HG02571 (cell line): ENCODE measurements around the gene SLC22A12.

ENCODE experiments used
- ATAC-seq: cut with Tn5 transposase; IDR thresholded peaks from one replicate; pipeline ENCODE4 v1.9.1; 2021; ENCODE audit warnings: mild to moderate bottlenecking, moderate library complexity; ENCODE audit not compliant: unreplicated experiment

SLC22A12 gene

DNA sequence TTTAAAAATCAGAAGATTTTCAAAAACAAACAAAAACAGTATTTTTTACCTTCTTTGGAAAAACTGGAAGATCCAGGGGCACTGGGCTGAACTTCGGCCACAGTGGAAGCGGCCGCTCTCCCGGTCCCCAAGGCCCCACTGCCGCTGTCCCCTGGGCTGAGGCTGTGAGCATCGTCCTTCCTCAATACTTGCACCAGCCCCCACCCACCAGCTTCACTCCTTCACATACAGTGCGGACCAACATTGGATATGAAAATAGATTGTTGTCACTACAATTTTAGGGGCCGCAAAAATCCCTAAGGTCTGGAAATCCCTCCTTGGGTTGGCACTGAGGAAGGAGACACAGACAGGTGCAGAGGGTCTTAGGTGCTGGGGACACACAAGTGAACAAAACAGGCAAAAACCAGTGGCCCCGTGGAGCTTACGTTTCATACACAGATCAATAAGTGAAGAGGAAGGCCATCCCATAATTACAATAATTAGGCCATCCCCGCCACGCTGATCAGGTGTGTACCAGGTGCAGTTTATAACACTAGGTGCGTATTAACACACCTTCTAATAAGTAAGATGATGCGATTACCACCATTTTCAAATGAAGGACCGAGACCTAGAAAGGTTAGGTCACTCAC lies 28.2 kb upstream of the SLC22A12 start:
- no peak for ATAC-seq

DNA sequence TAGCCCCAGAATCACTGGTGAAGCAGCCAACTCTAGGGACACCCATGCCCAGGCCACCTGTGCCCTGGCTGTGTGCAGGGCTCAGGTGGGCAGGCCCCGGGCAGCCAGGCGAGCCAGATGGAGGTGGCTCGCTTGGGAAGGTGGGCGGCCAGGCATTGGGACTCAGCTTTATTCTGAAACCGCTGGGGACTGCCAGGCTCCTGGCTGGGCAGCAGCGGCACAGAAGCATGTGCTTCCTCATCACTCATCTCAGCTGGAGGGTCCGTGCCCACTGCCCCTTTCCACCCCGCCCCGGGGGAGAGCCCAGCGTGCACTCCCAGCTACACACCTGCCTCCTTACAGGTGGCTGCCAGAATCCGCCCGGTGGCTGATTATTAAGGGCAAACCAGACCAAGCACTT lies 27.1 kb upstream of the SLC22A12 start:
- ATAC-seq: no peak

DNA sequence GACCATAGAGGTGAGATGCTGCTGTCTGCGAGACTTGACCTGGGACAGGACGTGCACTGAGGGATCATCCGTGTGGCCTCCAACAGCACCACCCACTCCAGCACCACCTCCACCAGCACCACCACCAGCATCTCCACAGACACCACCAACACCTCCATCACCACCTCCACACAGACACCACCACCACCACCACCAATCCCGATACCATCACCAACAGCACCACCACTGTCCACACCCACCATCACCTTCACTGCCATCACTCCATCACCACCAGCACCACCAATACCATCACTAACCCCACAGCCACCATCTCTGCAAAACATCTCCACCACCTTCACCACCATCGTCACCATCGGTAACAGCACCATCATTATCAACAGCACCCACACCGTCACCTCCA lies 26.6 kb upstream of the SLC22A12 start:
- ATAC-seq: no peak

DNA sequence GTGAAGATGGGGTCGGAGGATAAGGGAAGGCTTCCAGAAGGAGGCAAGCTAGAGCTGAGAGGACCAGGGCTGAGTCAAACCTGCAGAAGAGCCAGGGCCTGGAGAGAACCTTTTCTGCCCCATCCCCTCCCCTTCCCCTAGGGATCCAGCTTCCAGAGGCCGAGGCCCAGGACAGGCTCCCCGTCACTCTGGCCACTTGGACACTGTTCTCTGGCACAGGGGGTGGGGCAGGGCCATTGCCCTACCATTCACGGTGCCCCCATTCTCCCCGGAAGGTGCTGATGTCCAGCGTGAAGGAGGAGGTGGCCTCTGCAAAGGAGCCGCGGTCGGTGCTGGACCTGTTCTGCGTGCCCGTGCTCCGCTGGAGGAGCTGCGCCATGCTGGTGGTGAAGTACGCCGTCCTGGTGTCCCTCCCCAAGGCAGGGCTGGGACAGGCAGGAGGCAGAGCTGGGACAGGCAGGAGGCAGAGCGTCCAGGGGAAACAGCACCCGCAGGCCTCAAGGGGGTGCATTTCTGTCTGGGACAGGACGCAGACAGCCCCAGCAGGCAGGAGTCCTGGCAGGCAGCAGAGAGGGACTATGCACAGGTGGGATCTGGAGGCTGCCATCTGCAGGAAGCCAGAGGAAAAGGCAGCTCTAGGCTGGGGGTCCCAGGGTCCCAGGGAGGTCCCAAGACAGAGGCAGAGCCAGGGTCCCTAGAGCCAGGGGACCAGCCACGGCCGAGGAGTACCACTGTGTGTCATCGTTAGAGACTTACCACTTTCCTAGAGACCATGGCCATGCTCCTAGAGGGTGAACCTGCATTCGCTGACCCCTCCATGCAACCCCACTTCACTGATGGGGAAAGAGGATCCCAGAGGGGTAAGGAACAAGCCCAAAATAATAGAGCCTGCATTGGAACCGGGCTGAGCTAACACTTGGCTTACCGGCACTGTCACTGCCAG lies 25.8 kb upstream of the SLC22A12 start:
- no peak for ATAC-seq

DNA sequence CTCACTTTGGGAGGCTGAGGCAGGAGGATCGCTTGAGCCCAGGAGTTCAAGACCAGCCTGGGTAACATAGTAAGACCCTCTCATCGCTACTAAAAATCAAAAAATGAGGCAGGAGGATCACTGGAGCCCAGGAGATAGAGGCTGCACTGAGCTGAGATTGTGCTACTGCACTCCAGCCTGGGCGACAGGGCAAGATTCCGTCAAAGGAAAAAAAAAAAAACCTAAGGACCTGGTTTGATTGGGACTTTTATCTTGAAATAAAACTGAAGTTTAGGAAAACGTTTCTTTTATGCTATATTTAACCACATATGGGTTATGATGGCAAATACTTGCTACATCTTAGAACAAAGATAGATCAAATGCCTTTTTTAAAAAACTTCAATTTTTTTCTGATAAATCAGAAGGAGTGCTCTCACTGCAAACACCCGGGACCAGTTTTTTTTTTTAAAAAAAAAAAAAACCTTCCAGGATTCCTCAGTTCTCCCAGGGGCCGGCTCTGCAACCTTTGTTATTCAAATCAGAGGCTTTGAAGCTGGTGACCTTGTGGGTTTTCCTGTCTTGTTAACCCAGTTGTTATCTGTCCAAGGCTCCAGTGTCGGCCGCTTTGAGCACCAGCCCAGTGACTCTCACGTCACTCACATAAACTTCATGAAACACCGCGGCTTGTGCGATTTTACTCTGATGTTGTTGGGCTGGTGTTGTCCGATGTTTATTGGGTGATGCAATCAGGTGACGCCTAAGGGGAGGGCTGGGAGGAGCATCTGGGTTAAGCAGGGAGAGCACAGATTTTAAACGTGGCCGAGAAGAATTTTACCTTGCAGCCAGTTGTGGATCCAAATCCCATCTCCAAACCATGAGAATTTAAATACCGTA lies 24.7 kb upstream of the SLC22A12 start:
- no peak for ATAC-seq

DNA sequence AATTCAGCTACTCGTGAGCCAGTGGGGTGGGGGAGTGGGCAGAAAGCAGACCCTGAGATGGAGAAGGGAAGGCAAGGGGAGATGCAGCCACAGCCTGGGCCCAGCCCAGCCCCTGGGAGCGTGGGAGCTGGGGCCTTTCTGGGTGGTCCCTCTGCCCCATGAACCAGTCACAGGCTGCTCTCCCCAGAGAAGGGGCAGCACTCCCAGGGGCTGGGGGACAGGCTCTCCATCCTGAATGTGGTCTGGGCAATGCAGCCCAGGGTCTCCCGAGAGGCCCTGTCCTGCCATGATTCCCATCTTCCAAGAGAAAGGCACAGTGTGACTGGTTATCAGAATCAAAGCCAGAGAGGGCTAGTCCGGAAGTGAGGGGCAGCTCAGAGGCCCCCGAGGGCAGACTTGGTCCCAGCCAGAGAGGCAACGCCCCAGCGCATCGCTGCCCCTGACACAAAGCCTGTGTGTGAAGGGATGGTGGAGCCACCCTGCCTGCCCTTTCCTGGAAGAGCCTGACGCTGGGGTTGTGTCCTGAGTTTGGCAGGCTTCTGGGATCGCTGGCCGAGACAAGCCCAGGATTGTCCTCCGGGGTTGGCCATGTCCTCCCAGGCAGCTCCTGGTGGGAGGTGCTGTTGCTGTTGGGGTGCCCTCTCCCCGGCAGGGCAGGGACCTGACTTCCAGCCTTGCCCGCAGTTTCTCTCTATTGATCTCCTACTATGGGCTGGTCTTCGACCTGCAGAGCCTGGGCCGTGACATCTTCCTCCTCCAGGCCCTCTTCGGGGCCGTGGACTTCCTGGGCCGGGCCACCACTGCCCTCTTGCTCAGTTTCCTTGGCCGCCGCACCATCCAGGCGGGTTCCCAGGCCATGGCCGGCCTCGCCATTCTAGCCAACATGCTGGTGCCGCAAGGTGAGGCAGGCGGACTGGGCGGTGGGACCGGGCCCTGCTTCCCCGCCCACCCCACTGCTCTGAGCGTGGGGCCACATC lies 23.8 kb upstream of the SLC22A12 start:
- no peak for ATAC-seq

DNA sequence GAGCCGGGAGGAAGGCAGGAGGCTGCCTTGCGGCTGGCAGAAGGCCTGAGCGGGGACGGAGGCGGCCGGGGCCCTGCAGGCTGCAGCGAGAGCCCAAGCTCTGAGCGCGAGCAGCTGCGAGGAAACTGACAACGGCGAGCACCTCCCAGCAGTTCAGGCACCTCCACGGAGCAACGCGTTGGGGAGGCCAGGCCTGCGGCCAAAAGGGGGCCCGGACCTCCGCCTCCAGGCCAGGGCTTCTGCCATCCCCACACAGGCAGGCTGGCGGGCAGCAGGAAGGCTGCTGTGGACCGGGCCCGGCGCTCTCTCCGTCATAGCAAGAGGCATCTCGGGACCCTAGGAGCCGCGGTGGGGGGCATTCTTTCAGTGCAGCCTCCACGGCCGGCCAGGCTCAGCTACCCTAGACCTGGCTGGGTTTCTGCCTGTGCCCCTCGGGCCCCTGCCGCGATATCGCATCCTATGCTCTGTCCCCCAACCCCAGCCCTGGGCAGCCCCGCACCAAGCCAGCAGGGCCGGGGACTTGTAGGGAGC lies 22.9 kb upstream of the SLC22A12 start:
- no peak for ATAC-seq

DNA sequence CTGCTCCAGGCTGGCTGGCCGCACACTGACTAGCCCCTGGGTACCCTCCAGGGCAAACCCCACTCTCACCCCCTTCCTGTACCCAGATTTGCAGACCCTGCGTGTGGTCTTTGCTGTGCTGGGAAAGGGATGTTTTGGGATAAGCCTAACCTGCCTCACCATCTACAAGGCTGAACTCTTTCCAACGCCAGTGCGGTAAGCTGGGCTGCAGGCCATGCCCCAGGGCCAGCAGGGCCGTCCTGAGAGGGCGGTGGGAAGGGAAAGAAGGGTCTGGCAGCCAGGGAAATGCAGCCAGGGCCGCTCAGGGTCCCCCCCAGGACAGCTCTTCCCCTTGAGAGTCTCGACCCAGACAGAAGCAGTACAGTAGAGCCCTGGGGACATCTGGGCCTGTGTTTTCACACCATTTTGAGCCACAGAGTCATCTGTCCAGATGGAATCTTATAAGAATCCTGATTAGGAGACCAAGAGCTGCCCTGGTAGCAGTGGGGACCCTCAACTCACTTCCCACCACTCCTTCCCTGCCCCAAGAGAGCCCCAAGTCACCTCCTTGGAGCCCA lies 22.4 kb upstream of the SLC22A12 start:
- ATAC-seq: no peak

DNA sequence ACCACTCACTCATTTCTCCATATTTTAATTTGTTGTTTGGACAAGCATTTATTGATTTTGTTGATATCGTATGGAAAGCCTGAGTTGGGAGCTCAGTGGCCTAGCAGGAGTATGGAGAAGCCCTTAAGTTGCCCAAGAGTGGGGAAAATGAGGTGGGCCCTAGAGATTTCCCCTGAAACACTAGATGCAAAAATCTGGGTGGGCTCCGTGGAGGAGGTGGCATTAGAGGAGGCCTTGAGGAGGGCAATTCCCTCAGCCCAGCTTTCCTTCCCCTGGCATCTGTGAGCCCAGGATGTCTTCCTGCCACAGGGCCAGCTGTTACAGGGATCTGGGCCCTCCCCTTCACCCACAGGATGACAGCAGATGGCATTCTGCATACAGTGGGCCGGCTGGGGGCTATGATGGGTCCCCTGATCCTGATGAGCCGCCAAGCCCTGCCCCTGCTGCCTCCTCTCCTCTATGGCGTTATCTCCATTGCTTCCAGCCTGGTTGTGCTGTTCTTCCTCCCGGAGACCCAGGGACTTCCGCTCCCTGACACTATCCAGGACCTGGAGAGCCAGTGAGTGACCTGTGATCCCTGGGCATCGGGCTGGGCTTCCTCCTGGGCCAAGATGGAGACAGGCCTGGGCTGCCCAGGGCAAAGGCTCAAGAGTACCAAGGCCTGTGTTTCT lies 21.6 kb upstream of the SLC22A12 start:
- ATAC-seq: no peak

DNA sequence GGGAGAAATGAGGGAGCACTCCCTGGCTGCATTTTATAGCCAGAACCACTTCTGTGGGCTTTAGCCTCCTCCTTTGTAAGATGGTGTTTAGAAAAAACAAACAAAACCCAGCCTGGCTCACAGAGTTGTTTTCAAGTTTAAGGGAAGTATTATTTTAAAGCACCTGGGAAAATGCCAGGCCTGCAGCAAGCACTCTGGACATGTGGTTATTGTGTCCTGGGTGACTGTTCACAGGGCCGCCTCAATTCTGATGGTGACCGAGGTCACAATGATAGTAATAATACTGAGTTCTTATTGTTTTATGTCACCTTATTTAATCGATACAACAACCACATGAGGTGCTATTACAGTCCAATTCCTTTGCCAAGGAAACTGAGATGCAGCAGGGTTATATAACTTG lies 20.7 kb upstream of the SLC22A12 start:
- no peak for ATAC-seq

DNA sequence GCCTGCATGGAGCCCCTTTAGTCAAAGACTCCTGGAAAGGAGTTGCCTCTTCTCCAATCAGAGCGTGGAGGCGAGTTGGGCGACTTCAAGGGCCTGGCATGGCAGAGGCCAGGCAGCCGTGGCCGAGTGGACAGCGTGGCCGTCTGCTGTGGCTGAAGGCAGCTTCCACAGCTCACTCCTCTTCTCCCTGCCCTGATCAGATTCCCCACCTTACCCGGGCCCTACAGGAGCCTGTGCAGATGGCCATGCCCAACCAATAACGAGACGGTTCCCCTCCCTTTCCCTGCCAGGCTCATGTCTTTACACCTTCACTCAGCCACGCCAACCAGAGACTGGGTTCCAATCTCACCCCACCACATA lies 20.0 kb upstream of the SLC22A12 start:
- no peak for ATAC-seq

DNA sequence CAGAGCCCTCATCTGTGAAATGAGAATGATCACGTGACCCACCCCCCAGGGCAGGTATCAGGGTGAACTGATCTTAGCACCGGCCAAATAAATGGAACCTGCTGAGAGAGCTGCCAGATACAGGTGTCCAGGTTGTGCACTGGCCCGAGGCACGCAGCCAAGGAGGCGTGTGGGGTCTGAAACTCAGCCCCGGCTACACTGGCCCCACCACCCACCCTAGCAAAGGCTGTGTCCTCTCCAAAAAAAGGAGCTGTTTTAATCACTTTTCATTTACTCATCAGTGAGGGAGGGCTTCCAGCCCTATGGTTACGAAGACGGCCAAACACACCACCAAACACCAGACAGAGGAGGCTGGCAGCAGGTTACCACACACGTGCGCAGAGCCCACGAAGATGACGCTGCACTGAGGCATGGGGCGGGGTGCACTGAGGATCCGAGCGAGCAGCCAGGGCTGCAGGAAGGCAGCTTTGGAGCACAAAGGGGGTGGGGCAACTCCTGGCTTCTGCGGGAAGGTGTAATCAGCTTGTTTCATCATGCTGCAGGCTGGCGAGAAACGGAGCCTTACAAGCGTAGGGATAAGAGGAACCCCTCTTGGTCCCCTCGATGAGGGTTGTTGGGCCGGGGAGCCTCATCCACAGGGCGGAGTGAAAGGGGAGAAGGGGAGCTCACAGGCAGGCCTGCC lies 19.5 kb upstream of the SLC22A12 start:
- no peak for ATAC-seq

DNA sequence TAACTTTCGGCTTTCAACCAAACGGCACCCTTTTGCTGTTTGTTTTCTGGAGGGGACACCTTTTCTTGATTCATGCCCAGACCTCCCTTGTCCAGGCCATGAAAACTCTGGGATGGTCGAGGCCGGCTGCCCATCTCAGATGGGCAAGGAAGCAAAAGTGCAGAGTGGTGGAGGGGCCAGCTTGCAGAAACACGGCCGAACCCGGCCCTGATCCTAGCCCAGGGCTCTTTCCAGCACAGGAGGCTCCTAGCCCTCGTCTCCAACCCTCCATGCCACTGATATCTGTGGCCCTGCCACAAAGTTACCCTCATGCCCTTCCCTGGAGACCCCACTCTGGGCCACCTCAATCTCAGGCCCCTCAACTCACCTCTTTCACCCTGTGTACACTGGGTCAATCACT lies 18.9 kb upstream of the SLC22A12 start:
- ATAC-seq: no peak

DNA sequence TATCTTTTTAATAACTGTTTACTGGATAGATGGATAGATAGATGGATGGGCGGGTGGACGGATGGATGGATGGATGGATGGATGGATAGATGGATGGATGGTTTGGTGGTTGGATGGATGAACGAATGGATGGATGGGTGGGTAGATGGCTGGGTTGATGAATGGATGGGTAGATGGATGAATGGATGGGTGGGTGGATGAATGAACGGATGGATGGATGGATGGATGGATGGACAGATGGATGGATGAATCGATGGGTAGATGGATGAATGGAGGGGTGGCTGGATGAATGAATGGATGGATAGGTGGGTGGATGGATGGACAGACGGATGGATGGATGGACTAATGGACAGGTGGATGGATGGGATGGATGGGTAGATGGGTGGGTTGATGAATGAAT lies 13.8 kb upstream of the SLC22A12 start:
- ATAC-seq: no peak

DNA sequence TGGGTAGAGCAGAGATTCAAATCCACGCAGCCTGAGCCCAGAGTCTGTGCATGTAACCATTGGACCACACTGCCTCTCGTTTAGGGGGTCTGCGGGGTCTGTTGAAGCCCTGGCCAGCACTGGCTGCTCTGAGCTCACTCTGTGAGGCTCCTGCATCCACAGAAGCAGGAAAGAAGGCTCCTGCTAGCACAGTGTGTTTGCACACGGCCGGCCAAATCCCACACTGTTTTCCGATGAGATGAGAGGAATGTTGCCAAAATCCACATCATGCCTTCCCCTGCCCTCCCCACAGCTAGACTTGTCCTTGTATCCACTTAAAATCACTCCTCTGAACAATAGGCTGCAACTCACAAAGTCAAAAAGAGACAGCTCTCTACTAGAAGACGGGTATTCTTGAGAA lies 10.6 kb upstream of the SLC22A12 start:
- ATAC-seq: no peak

DNA sequence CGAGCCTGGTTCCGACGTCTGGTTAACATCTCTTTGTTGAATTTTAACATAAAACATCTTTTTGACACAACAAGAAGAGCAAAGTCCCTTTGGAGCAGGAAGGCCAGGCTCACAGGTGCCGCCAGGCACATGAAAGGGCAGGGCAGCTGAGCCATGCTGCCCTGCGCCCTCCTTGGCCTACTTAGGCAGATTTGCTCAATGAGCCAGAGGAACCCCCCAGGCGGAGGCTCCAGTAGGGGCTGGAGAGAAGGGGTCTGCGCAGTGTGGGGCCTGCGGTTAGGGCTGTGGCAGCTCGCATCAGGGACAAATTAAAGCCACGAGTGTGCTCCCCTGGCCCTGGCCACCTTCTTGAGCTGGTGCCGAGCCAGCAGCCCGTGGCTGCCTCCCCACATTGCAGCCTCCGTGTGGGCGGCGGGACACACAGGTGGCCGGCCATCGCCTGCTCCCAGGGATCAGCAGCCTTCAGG lies 9.9 kb upstream of the SLC22A12 start:
- ATAC-seq: no peak

DNA sequence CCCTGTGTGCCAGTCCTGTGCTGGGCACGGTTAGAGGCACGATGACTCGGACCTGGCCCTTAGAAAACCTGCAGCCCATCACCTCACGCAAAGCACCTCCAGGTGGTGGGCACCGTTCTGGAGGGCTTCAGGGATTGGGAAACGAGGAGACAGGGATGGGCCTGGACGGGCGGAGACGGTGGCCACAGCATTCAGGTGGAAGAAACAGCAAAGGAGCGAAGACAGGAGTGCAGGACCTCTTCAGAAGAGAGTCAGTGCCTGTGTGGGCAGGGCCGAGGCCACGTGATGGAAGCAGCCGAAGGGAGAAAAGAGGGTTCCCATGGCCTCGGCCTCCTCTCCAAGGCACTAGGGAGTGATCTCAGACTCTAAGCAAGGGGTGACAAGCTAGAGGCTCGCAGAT lies 8.1 kb upstream of the SLC22A12 start:
- ATAC-seq: no peak
